ENCODE measurements around the gene WNT7A.

GRCh38 chr3:13793451-13793850, 86.4 kb downstream of the WNT7A start:
- TF ChIP-seq EZH2 (IDR thresholded peaks at IDR 0.05; ENCODE audit: borderline replicate concordance, insufficient read depth, low read depth, low read length, poor library complexity, severe bottlenecking): no peak
- no peak for TF ChIP-seq CTCF (IDR thresholded peaks at IDR 0.05)

Data from B cell (primary cell).